Measurements from ENCODE around the gene KIAA0513.

KIAA0513 gene, protein sequence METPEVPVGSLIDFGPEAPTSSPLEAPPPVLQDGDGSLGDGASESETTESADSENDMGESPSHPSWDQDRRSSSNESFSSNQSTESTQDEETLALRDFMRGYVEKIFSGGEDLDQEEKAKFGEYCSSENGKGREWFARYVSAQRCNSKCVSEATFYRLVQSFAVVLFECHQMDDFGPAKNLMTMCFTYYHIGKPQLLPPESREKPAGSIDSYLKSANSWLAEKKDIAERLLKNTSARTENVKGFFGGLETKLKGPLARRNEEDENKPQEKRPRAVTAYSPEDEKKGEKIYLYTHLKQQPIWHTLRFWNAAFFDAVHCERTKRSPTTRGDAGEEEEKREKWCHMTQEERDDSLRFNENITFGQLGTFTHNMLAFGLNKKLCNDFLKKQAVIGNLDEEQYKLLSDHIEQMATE

GRCh38 chr16:85027349-85027957 lies at the start of gene KIAA0513:
KIAA0513 (plus strand) TSS chr16:85027795; CDS start chr16:85067072, 39,277 bp downstream.
- peak within 1 kb of the TSS; percentile 75 for H3K27ac ChIP-seq (ENCODE audit: low read depth, low read length)
- no peaks in the 10 kb centered on the region for H3K27me3 ChIP-seq (ENCODE audit: control insufficient read depth in 5 of 5, insufficient read depth in 4 of 5, low read length in 5 of 5)
- H3K4me1 ChIP-seq (ENCODE audit: control insufficient read depth in 5 of 5, insufficient read depth in 5 of 5, low read length in 5 of 5) = peaks cover 9 to 34% (median 32%) of the 10 kb centered on the region in 5 donors
- H3K4me3 ChIP-seq (ENCODE audit: low read depth in 1 of 5, low read length in 5 of 5) = peak within 1 kb of the TSS; percentile 86 to 93 (median 91)
- H3K9me3 ChIP-seq (ENCODE audit: control insufficient read depth in 5 of 5, low read length in 5 of 5) = peaks cover 0 to 6% (median 0%) of the 10 kb centered on the region in 5 donors
- peaks cover 0 to 5% (median 3%) of the 10 kb centered on the region in 5 donors for H3K36me3 ChIP-seq (ENCODE audit: control insufficient read depth in 5 of 5, insufficient read depth in 5 of 5, low read length in 5 of 5)
- H3K9ac ChIP-seq (ENCODE audit: low read length in 5 of 5) = peak within 1 kb of the TSS; percentile 56 to 95 (median 90)

GRCh38 chr16:84979516-84979915 lies 48.1 kb upstream of the KIAA0513 start:
- H3K9me3 ChIP-seq (ENCODE audit: control insufficient read depth in 5 of 5, low read length in 5 of 5) = no peaks in the 10 kb centered on the region
- no peaks in the 10 kb centered on the region for H3K27me3 ChIP-seq (ENCODE audit: control insufficient read depth in 5 of 5, insufficient read depth in 4 of 5, low read length in 5 of 5)
- peaks cover 0 to 38% (median 20%) of the 10 kb centered on the region in 5 donors for H3K4me1 ChIP-seq (ENCODE audit: control insufficient read depth in 5 of 5, insufficient read depth in 5 of 5, low read length in 5 of 5)
- H3K4me3 ChIP-seq (ENCODE audit: low read depth in 1 of 5, low read length in 5 of 5) = no peak overlapping the region
- no peak overlapping the region for H3K9ac ChIP-seq (ENCODE audit: low read length in 5 of 5)
- peaks cover 0 to 75% (median 60%) of the 10 kb centered on the region in 5 donors for H3K36me3 ChIP-seq (ENCODE audit: control insufficient read depth in 5 of 5, insufficient read depth in 5 of 5, low read length in 5 of 5)
- no peak overlapping the region for H3K27ac ChIP-seq (ENCODE audit: low read depth, low read length)

DNA sequence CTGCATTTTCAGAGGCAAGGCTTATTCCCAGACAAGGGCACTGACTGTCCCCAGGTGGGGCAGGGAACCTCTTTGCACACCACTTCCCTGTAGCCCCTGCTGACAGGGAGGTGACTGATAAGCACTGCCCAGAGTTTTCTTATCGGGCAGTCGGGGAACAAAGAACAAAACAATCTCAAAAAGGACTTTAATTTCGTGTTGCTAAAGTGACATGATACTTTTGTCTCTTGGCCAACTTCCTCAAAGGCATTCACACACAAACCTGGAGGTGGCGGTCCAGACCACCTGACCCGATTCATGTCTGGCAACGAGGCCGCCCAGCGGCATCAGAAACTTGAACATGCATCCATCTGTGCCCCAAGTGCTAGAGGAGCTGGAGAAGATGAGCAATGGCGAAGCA lies 45.2 kb upstream of the KIAA0513 start:
- Histone ChIP-seq H3K27me3 (ENCODE audit: control insufficient read depth in 5 of 5, insufficient read depth in 4 of 5, low read length in 5 of 5) (no peaks in the 10 kb centered on the region), H3K27ac (ENCODE audit: low read depth, low read length) (no peak overlapping the region), H3K36me3 (ENCODE audit: control insufficient read depth in 5 of 5, insufficient read depth in 5 of 5, low read length in 5 of 5) (peaks cover 0 to 65% (median 49%) of the 10 kb centered on the region in 5 donors), H3K4me3 (ENCODE audit: low read depth in 1 of 5, low read length in 5 of 5) (no peak overlapping the region), H3K9me3 (ENCODE audit: control insufficient read depth in 5 of 5, low read length in 5 of 5) (no peaks in the 10 kb centered on the region), H3K9ac (ENCODE audit: low read length in 5 of 5) (no peak overlapping the region), H3K4me1 (ENCODE audit: control insufficient read depth in 5 of 5, insufficient read depth in 5 of 5, low read length in 5 of 5) (peaks cover 0 to 35% (median 19%) of the 10 kb centered on the region in 5 donors)

DNA sequence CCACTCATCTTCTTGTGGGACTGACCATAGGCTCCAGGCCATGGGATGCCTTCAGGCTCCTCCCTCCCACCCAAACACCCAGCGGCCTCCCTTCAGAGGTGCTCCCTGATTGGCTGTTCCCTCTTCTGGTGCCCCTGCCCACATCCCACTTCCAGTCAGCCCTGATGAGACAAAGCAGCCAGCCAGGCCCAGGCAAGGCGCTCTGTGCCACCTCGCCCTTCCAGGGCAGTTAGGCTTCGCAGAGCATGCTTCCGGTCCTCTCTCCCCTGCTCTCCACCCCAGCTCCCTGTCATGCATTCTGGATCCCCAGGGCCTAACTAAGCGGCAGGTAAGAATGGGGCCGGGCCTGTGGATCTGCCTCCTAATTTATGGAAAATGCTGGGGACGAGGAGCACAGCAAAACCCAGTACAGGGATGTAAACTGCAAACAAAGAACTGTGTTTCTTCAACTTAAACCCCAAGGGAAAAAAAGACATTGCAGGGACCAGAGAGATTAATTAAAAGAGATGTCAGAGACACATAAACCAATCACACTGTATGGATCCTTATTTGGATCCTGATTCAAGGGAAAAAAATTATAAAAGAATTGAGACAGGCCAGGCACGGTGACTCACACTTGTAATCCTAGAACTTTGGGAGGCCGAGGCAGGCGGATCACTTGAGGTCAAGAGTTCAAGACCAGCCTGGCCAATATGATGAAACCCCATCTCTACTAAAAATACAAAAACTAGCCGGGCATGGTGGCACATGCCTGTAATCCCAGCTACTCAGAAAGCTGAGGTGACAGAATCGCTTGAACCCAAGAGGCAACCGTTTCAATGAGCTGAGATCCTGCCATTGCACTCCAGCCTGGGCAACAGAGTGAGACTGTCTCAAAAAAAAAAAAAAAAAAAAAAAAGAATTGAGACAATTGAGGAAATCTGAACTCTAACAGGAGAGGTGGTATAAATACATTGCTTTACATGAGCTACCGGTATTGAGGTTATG lies 42.2 kb upstream of the KIAA0513 start:
- H3K9me3 ChIP-seq (ENCODE audit: control insufficient read depth in 5 of 5, low read length in 5 of 5) = no peaks in the 10 kb centered on the region
- peaks cover 0 to 75% (median 63%) of the 10 kb centered on the region in 5 donors for H3K36me3 ChIP-seq (ENCODE audit: control insufficient read depth in 5 of 5, insufficient read depth in 5 of 5, low read length in 5 of 5)
- no peak overlapping the region for H3K27ac ChIP-seq (ENCODE audit: low read depth, low read length)
- no peak overlapping the region for H3K9ac ChIP-seq (ENCODE audit: low read length in 5 of 5)
- H3K4me1 ChIP-seq (ENCODE audit: control insufficient read depth in 5 of 5, insufficient read depth in 5 of 5, low read length in 5 of 5) = peaks cover 0 to 28% (median 15%) of the 10 kb centered on the region in 5 donors
- no peaks in the 10 kb centered on the region for H3K27me3 ChIP-seq (ENCODE audit: control insufficient read depth in 5 of 5, insufficient read depth in 4 of 5, low read length in 5 of 5)
- no peak overlapping the region for H3K4me3 ChIP-seq (ENCODE audit: low read depth in 1 of 5, low read length in 5 of 5)

- Histone ChIP-seq H3K9ac (ENCODE audit: low read length in 5 of 5) (no peak overlapping the region), H3K27me3 (ENCODE audit: control insufficient read depth in 5 of 5, insufficient read depth in 4 of 5, low read length in 5 of 5) (no peaks in the 10 kb centered on the region), H3K36me3 (ENCODE audit: control insufficient read depth in 5 of 5, insufficient read depth in 5 of 5, low read length in 5 of 5) (peaks cover 0 to 74% (median 63%) of the 10 kb centered on the region in 5 donors), H3K27ac (ENCODE audit: low read depth, low read length) (no peak overlapping the region), H3K4me3 (ENCODE audit: low read depth in 1 of 5, low read length in 5 of 5) (no peak overlapping the region), H3K4me1 (ENCODE audit: control insufficient read depth in 5 of 5, insufficient read depth in 5 of 5, low read length in 5 of 5) (peaks cover 0 to 28% (median 15%) of the 10 kb centered on the region in 5 donors), H3K9me3 (ENCODE audit: control insufficient read depth in 5 of 5, low read length in 5 of 5) (no peaks in the 10 kb centered on the region)
These were observed 41.5 kb upstream of the KIAA0513 start for GRCh38 chr16:84986102-84986501.

- Histone ChIP-seq H3K27ac (ENCODE audit: low read depth, low read length) (no peak overlapping the region), H3K9me3 (ENCODE audit: control insufficient read depth in 5 of 5, low read length in 5 of 5) (no peaks in the 10 kb centered on the region), H3K9ac (ENCODE audit: low read length in 5 of 5) (no peak overlapping the region), H3K36me3 (ENCODE audit: control insufficient read depth in 5 of 5, insufficient read depth in 5 of 5, low read length in 5 of 5) (peaks cover 0 to 66% (median 56%) of the 10 kb centered on the region in 5 donors), H3K4me1 (ENCODE audit: control insufficient read depth in 5 of 5, insufficient read depth in 5 of 5, low read length in 5 of 5) (peaks cover 0 to 28% (median 15%) of the 10 kb centered on the region in 5 donors), H3K4me3 (ENCODE audit: low read depth in 1 of 5, low read length in 5 of 5) (no peak overlapping the region), H3K27me3 (ENCODE audit: control insufficient read depth in 5 of 5, insufficient read depth in 4 of 5, low read length in 5 of 5) (no peaks in the 10 kb centered on the region)
These were observed 40.7 kb upstream of the KIAA0513 start for GRCh38 chr16:84986879-84987278.

GRCh38 chr16:84988328-84989080 lies 39.1 kb upstream of the KIAA0513 start:
- peaks cover 0 to 25% (median 19%) of the 10 kb centered on the region in 5 donors for H3K4me1 ChIP-seq (ENCODE audit: control insufficient read depth in 5 of 5, insufficient read depth in 5 of 5, low read length in 5 of 5)

GRCh38 chr16:84989749-84990620 lies 37.6 kb upstream of the KIAA0513 start:
- peaks cover 2 to 65% (median 62%) of the 10 kb centered on the region in 5 donors for H3K36me3 ChIP-seq (ENCODE audit: control insufficient read depth in 5 of 5, insufficient read depth in 5 of 5, low read length in 5 of 5)
- no peak overlapping the region for H3K27ac ChIP-seq (ENCODE audit: low read depth, low read length)
- no peaks in the 10 kb centered on the region for H3K27me3 ChIP-seq (ENCODE audit: control insufficient read depth in 5 of 5, insufficient read depth in 4 of 5, low read length in 5 of 5)
- H3K9me3 ChIP-seq (ENCODE audit: control insufficient read depth in 5 of 5, low read length in 5 of 5) = no peaks in the 10 kb centered on the region
- peaks cover 0 to 24% (median 21%) of the 10 kb centered on the region in 5 donors for H3K4me1 ChIP-seq (ENCODE audit: control insufficient read depth in 5 of 5, insufficient read depth in 5 of 5, low read length in 5 of 5)
- H3K9ac ChIP-seq (ENCODE audit: low read length in 5 of 5) = no peak overlapping the region
- H3K4me3 ChIP-seq (ENCODE audit: low read depth in 1 of 5, low read length in 5 of 5) = no peak overlapping the region

More at GRCh38 chr16:84988328-84989080, 39.1 kb upstream of the KIAA0513 start:
- H3K9ac ChIP-seq (ENCODE audit: low read length in 5 of 5) = no peak overlapping the region
- H3K4me3 ChIP-seq (ENCODE audit: low read depth in 1 of 5, low read length in 5 of 5) = no peak overlapping the region
- H3K27ac ChIP-seq (ENCODE audit: low read depth, low read length) = no peak overlapping the region
- H3K36me3 ChIP-seq (ENCODE audit: control insufficient read depth in 5 of 5, insufficient read depth in 5 of 5, low read length in 5 of 5) = peaks cover 0 to 57% (median 52%) of the 10 kb centered on the region in 5 donors
- H3K9me3 ChIP-seq (ENCODE audit: control insufficient read depth in 5 of 5, low read length in 5 of 5) = no peaks in the 10 kb centered on the region
- H3K27me3 ChIP-seq (ENCODE audit: control insufficient read depth in 5 of 5, insufficient read depth in 4 of 5, low read length in 5 of 5) = no peaks in the 10 kb centered on the region
